Right ventricle myocardium inferior (tissue), 1 donor: Measurements from ENCODE around the gene WHRN. TPM values are rescaled to one million over a fixed set of nuclear protein-coding genes. Genes with fewer than 3 reads are reported as not detected.

Experiments
- ATAC-seq: fragments of 200-7000 bp; cut with Tn5 transposase; one replicate; pipeline ENCODE4 v1.9.1; 2020; ENCODE audit warnings: mild to moderate bottlenecking, moderate library complexity
- DNase-seq: peaks from one replicate; pipeline ENCODE4 v3.0.0; 2021; ENCODE audit errors: missing footprints
- intact Hi-C: fragments of 100-400 bp; cut with DNase I; formaldehyde crosslinking; loops from one replicate; pipeline ENCODE4 v1.11.0; 2022
- total RNA-seq: library from RNA; stranded (reverse); fragmentation: NEBNext Ultra II Directional; extraction: Animal tissue kit (Norgen Biotek cat#: 25700); gene quantifications from one replicate; pipeline ENCODE4 v1.2.1, GENCODE V29; 2021
- donor health status: DM: no; HTN: yes; CAD: no; lungs with severe emphysema.

The WHRN gene
- total RNA-seq, 1 donor from 2014 or later, result 0.49 TPM

- DNase-seq, result no peak
- no peak for ATAC-seq
- intact Hi-C loops, result no loop called here
Measured at GRCh38 chr9:114412048-114412683, 93.1 kb downstream of the WHRN start.

- intact Hi-C loops, result no loop called here
- no peak for ATAC-seq
- DNase-seq, result peak; percentile 6
Measured at GRCh38 chr9:114411452-114411851, 93.8 kb downstream of the WHRN start.

- DNase-seq (peak; percentile 4), ATAC-seq (no peak)
- intact Hi-C loops, result no loop called here
Measured at GRCh38 chr9:114410910-114411309, 94.4 kb downstream of the WHRN start.

GRCh38 chr9:114409842-114410241, 95.4 kb downstream of the WHRN start:
- DNase-seq, result peak; percentile 9
- ATAC-seq, result no peak
- intact Hi-C loops, result loop anchor here (5.0 to 10.0 kb wide), 2 partner anchors 502 to 1115 kb away; no protein-coding TSS in a partner anchor

GRCh38 chr9:114409103-114409780, 96.0 kb downstream of the WHRN start:
- DNase-seq (peak; percentile 53), ATAC-seq (no peak)
- intact Hi-C loops, result loop anchor here (5.0 to 10.0 kb wide), 2 partner anchors 503 to 1116 kb away; no protein-coding TSS in a partner anchor

GRCh38 chr9:114408645-114409044, 96.6 kb downstream of the WHRN start:
- intact Hi-C loops, result loop anchor here (5.0 to 10.0 kb wide), 2 partner anchors 504 to 1116 kb away; no protein-coding TSS in a partner anchor
- peak; percentile 17 for DNase-seq
- ATAC-seq, result no peak

- ATAC-seq, result no peak
- intact Hi-C loops, result loop anchor here (5.0 to 10.0 kb wide), 2 partner anchors 504 to 1117 kb away; no protein-coding TSS in a partner anchor
Measured at GRCh38 chr9:114407889-114408288, 97.4 kb downstream of the WHRN start.

GRCh38 chr9:114406441-114406840, 98.8 kb downstream of the WHRN start:
- ATAC-seq, result no peak
- intact Hi-C loops, result loop anchor here (5.0 to 10.0 kb wide), 2 partner anchors 506 to 1118 kb away; no protein-coding TSS in a partner anchor

More at GRCh38 chr9:114407889-114408288, 97.4 kb downstream of the WHRN start:
- DNase-seq, result peak; percentile 40

GRCh38 chr9:114405294-114406034, 99.8 kb downstream of the WHRN start:
- peak; percentile 92 for ATAC-seq
- DNase-seq, result peak; percentile 87
- intact Hi-C loops, result loop anchor here (1.0 to 10.0 kb wide), 4 partner anchors 248 to 1119 kb away; no protein-coding TSS in a partner anchor

More at GRCh38 chr9:114406441-114406840, 98.8 kb downstream of the WHRN start:
- peak; percentile 37 for DNase-seq

GRCh38 chr9:114404531-114404930, 100.7 kb downstream of the WHRN start:
- DNase-seq (peak; percentile 13), ATAC-seq (no peak)
- intact Hi-C loops, result loop anchor here (2.0 to 10.0 kb wide), 2 partner anchors 610 to 1120 kb away; no protein-coding TSS in a partner anchor

GRCh38 chr9:114403153-114403756, 102.0 kb downstream of the WHRN start:
- intact Hi-C loops, result loop anchor here (10.0 kb wide), 1 partner anchor 1122 kb away; no protein-coding TSS in a partner anchor
- DNase-seq (no peak), ATAC-seq (no peak)

GRCh38 chr9:114401344-114401743, 103.9 kb downstream of the WHRN start:
- no peak for ATAC-seq
- peak; percentile 1 for DNase-seq
- intact Hi-C loops, result loop anchor here (10.0 kb wide), 1 partner anchor 1123 kb away; no protein-coding TSS in a partner anchor

GRCh38 chr9:114400772-114401171, 104.5 kb downstream of the WHRN start:
- peak; percentile 11 for DNase-seq
- intact Hi-C loops, result loop anchor here (10.0 kb wide), 1 partner anchor 1124 kb away; no protein-coding TSS in a partner anchor
- ATAC-seq, result no peak

GRCh38 chr9:114400219-114400618, 105.1 kb downstream of the WHRN start:
- intact Hi-C loops, result loop anchor here (10.0 kb wide), 1 partner anchor 1125 kb away; no protein-coding TSS in a partner anchor
- ATAC-seq (no peak), DNase-seq (peak; percentile 1)

- no peak for ATAC-seq
- intact Hi-C loops, result loop anchor here (10.0 kb wide), 1 partner anchor 185 kb away; the partner anchor contains the start of gene ATP6V1G1
Measured at GRCh38 chr9:114399381-114399780, 105.9 kb downstream of the WHRN start.

GRCh38 chr9:114397848-114398605, 107.2 kb downstream of the WHRN start:
- ATAC-seq (peak; percentile 95), DNase-seq (peak; percentile 99)
- intact Hi-C loops, result loop anchor here (10.0 kb wide), 1 partner anchor 187 kb away; the partner anchor contains the start of gene ATP6V1G1

More at GRCh38 chr9:114399381-114399780, 105.9 kb downstream of the WHRN start:
- no peak for DNase-seq

- DNase-seq (no peak), ATAC-seq (no peak)
- intact Hi-C loops, result loop anchor here (10.0 kb wide), 1 partner anchor 187 kb away; the partner anchor contains the start of gene ATP6V1G1
Measured at GRCh38 chr9:114397219-114397847, 107.9 kb downstream of the WHRN start.
